K562 (cell line): ENCODE results near the gene NQO2. TPM values are rescaled to one million over a fixed set of nuclear protein-coding genes. Genes with fewer than 3 reads are reported as not detected.
A peak's percentile ranks its signal among the peaks of the same experiment; 100 is the strongest.

Experiments
- ASH1L ChIP-seq: fragments of 450-650 bp; IDR thresholded peaks from 2 replicates; pipeline ENCODE4 v1.6.1; 2018; ENCODE audit warnings: borderline replicate concordance, mild to moderate bottlenecking, low read depth; ENCODE audit not compliant: partially characterized antibody
- BRCA1 ChIP-seq, 2 experiments: fragments of 450-650 bp in 1 of 2; sonication (generic) in 1 of 2; formaldehyde crosslinking in 1 of 2; IDR thresholded peaks; 2 replicates each; pipeline versions ENCODE4 v1.5.0 to v1.6.1; 2017 to 2020; ENCODE audit warnings: mild to moderate bottlenecking in 1 of 2, missing genetic modification reagents in 1 of 2
- CREM ChIP-seq: IDR thresholded peaks from 2 replicates; pipeline ENCODE4 v1.6.1; 2014; ENCODE audit warnings: antibody characterized with exemption, low read depth
- GTF2F1 ChIP-seq: IDR thresholded peaks from 2 replicates; pipeline ENCODE4 v1.6.1; 2011; ENCODE audit warnings: low read depth, low read length, improper control_type of control experiment
- LARP7 ChIP-seq: fragments of 450-650 bp; IDR thresholded peaks from 2 replicates; pipeline ENCODE4 v1.6.1; 2016
- MCM7 ChIP-seq, 2 experiments: fragments of 450-650 bp; IDR thresholded peaks; 2 replicates each; pipeline ENCODE4 v1.6.1; 2016 to 2018
- NFIC ChIP-seq: fragments of 450-650 bp; IDR thresholded peaks from 2 replicates; pipeline ENCODE4 v1.6.1; 2017; ENCODE audit warnings: mild to moderate bottlenecking, inconsistent platforms
- PHB ChIP-seq: fragments of 250-450 bp; sonication (Bioruptor Pico); IDR thresholded peaks from 2 replicates; pipeline ENCODE4 v1.5.0; 2021
- PHF21A ChIP-seq: fragments of 450-650 bp; IDR thresholded peaks from 2 replicates; pipeline ENCODE4 v1.6.1; 2017; ENCODE audit warnings: low read depth, borderline replicate concordance
- RBFOX2 ChIP-seq: fragments of 200-400 bp; formaldehyde crosslinking; IDR thresholded peaks from 2 replicates; pipeline ENCODE4 v1.6.1; 2017; ENCODE audit warnings: low read depth, mild to moderate bottlenecking, low read length, moderate library complexity
- RBM25 ChIP-seq: fragments of 200-400 bp; formaldehyde crosslinking; IDR thresholded peaks from 2 replicates; pipeline ENCODE4 v1.6.1; 2018; ENCODE audit warnings: low read length, low read depth, moderate library complexity; ENCODE audit not compliant: severe bottlenecking
- SIN3A ChIP-seq, 2 experiments: fragments of 150-350 bp in 1 of 2; IDR thresholded peaks; 2 replicates each; pipeline ENCODE4 v1.6.1; 2011 to 2016; ENCODE audit warnings: borderline replicate concordance in 2 of 2, low read depth in 2 of 2, low read length in 2 of 2, mild to moderate bottlenecking in 2 of 2, moderate library complexity in 2 of 2; ENCODE audit not compliant: control insufficient read depth in 1 of 2
- SMAD2 ChIP-seq: fragments of 150-350 bp; IDR thresholded peaks from 2 replicates; pipeline ENCODE4 v1.6.1; 2014; ENCODE audit warnings: low read depth, mild to moderate bottlenecking, low read length
- SRSF7 ChIP-seq: fragments of 200-400 bp; formaldehyde crosslinking; optimal IDR thresholded peaks from 2 replicates; pipeline ENCODE3; 2017; ENCODE audit warnings: mild to moderate bottlenecking, low read depth, low read length
- TCF7 ChIP-seq: sonication (generic); IDR thresholded peaks from 2 replicates; pipeline ENCODE4 v1.6.1; 2016; ENCODE audit warnings: antibody characterized with exemption, borderline replicate concordance
- TEAD1 ChIP-seq, 2 experiments: fragments of 450-650 bp in 1 of 2; sonication (generic) in 1 of 2; formaldehyde crosslinking; IDR thresholded peaks; 2 replicates each; pipeline versions ENCODE4 v1.4.0 to v1.8.0; 2020 to 2022; ENCODE audit warnings: mild to moderate bottlenecking in 2 of 2, missing genetic modification reagents in 1 of 2
- ZBTB1 ChIP-seq: sonication (generic); formaldehyde crosslinking; IDR thresholded peaks from 2 replicates; pipeline ENCODE4 v1.8.1; 2023; ENCODE audit warnings: missing genetic modification reagents, low read depth, mild to moderate bottlenecking, borderline replicate concordance
- ZNF165 ChIP-seq: fragments of 250-450 bp; sonication (Bioruptor Pico); IDR thresholded peaks from 2 replicates; pipeline ENCODE4 v1.4.0; 2020; ENCODE audit warnings: borderline replicate concordance
- ZNF24 ChIP-seq: fragments of 450-650 bp; IDR thresholded peaks from 2 replicates; pipeline ENCODE4 v1.6.1; 2016
- ZNF407 ChIP-seq: fragments of 450-650 bp; IDR thresholded peaks from 2 replicates; pipeline ENCODE4 v1.6.1; 2016; ENCODE audit warnings: low read depth
- polyA plus RNA-seq, 8 experiments: library from polyadenylated mRNA; depleted of rRNA in 4 of 8; stranded (reverse) in 5 of 8; unstranded in 3 of 8; fragments of >200 nt; fragmentation: Nextera tagmentation in 2 of 8; fragmentation: Illumina TruSeq in 1 of 8; extraction: Ambion mirVana in 2 of 8; extraction: Trizol in 1 of 8; gene quantifications; 2 replicates each; pipeline versions ENCODE4 v1.2.1 to v1.2.3, GENCODE V29; 2011 to 2014; ENCODE audit warnings: inconsistent platforms in 1 of 8, missing spikeins in 1 of 8
- total RNA-seq, 7 experiments: library from RNA; depleted of rRNA in 6 of 7; stranded (reverse); fragments of >200 nt in 6 of 7; fragmentation: Illumina TruSeq in 2 of 7; extraction: Trizol in 2 of 7; gene quantifications; 2 replicates each; pipeline versions ENCODE4 v1.2.1 to v1.2.3, GENCODE V29; 2011 to 2021; ENCODE audit warnings: low replicate concordance in 1 of 7

NQO2 gene
- total and polyA plus RNA-seq, 9 of the 15 experiments (the other 6 are each of a cell fraction or from before 2014, with no cell fraction given): 54.6 to 214 (median 116) TPM

GRCh38 chr6:3068329-3069214 lies 68.9 kb downstream of the NQO2 start, which contains the start of gene RIPK1 (continued):
- TF ChIP-seq GTF2F1 (peak; percentile 80; the same call in 1 of the 2 replicates), NFIC (peak; percentile 69), BRCA1 (IDR thresholded peaks at IDR 0.05) (no peak), BRCA1 (CRISPR knock-in tag; IDR thresholded peaks at IDR 0.05) (0 out of 2 replicates have a peak, but pooled peaks have one; percentile 22), SMAD2 (peak; percentile 18; the same call in 1 of the 2 replicates), CREM (peak; percentile 69; the same call in 1 of the 2 replicates), ZNF24 (peak; percentile 49; the same call in 1 of the 2 replicates), PHF21A (no peak), RBM25 (peak; percentile 5), SIN3A (IDR thresholded peaks at IDR 0.05; ENCODE audit: borderline replicate concordance in 2 of 2, control insufficient read depth in 1 of 2, low read depth in 2 of 2, low read length in 2 of 2) (peak; percentile 90 to 93), MCM7 (IDR thresholded peaks at IDR 0.05) (no peak), ZNF165 (peak; percentile 45; the same call in 1 of the 2 replicates), TCF7 (peak; percentile 65; the same call in 1 of the 2 replicates), ZBTB1 (CRISPR knock-in tag) (peak; percentile 74; the same call in 1 of the 2 replicates), ZNF407 (peak; percentile 17; the same call in 1 of the 2 replicates), LARP7 (no peak), RBFOX2 (peak; percentile 100), TEAD1 (CRISPR knock-in tag; IDR thresholded peaks at IDR 0.05) (peak in 1 of 2 experiments; percentile 45; a peak in 3 of 4 replicates), PHB (CRISPR knock-in tag) (peak; percentile 77; the same call in 1 of the 2 replicates), ASH1L (no peak), SRSF7 (peak; percentile 67)
